NB4 (cell line): Measurements from ENCODE around the gene CNTN4.

Experiments used
- DNase-seq: peaks from one replicate; pipeline ENCODE4 v3.0.0; 2010; ENCODE audit warnings: low read depth
- H3K4me3 ChIP-seq: one replicate; pipeline ENCODE4 v1.5.1; 2011; ENCODE audit warnings: mild to moderate bottlenecking, low read depth, low read length, moderate library complexity
- MYC ChIP-seq: IDR thresholded peaks from 2 replicates; pipeline ENCODE4 v1.6.1; 2011; ENCODE audit warnings: low read depth, low read length
- POLR2A ChIP-seq: IDR thresholded peaks from 2 replicates; pipeline ENCODE4 v1.6.1; 2011; ENCODE audit warnings: mild to moderate bottlenecking; ENCODE audit not compliant: insufficient read length; ENCODE audit errors: extremely low read depth
- TF ChIP-seq, protein P1 (sequence below): IDR thresholded peaks from 2 replicates; pipeline ENCODE4 v1.6.1; 2011; ENCODE audit warnings: low read depth, low read length
- TF ChIP-seq, protein P2 (sequence below): IDR thresholded peaks from one replicate; pipeline ENCODE4 v1.5.1; 2012; ENCODE audit warnings: low read depth, low read length

The CNTN4 gene

DNA sequence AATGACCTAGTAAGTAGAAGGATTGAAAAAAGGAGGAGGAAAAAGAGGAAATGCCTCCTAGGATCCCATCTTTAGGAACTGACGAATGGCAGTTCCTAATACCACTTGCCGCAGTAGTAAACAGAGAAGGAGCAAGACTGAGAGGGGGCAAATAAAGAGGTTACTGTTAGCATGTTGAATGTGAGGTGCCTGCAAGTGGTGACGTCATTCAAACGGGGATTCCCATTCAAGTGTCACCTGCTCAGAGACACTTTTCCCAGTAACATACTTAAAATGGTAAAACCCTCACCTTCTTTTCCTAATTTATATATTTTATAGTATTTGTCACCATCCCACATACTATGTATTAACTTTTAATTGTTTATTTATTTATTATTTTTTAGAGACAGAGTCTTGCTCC, 832.6 kb downstream of the CNTN4 start:
- no peak for DNase-seq
- H3K4me3 ChIP-seq: no peak overlapping the region
- TF ChIP-seq, protein P1, sequence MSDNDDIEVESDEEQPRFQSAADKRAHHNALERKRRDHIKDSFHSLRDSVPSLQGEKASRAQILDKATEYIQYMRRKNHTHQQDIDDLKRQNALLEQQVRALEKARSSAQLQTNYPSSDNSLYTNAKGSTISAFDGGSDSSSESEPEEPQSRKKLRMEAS: no peak
- no peak for TF ChIP-seq POLR2A
- TF ChIP-seq, protein P2, sequence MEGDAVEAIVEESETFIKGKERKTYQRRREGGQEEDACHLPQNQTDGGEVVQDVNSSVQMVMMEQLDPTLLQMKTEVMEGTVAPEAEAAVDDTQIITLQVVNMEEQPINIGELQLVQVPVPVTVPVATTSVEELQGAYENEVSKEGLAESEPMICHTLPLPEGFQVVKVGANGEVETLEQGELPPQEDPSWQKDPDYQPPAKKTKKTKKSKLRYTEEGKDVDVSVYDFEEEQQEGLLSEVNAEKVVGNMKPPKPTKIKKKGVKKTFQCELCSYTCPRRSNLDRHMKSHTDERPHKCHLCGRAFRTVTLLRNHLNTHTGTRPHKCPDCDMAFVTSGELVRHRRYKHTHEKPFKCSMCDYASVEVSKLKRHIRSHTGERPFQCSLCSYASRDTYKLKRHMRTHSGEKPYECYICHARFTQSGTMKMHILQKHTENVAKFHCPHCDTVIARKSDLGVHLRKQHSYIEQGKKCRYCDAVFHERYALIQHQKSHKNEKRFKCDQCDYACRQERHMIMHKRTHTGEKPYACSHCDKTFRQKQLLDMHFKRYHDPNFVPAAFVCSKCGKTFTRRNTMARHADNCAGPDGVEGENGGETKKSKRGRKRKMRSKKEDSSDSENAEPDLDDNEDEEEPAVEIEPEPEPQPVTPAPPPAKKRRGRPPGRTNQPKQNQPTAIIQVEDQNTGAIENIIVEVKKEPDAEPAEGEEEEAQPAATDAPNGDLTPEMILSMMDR: no peak
- no peak for TF ChIP-seq MYC

DNA sequence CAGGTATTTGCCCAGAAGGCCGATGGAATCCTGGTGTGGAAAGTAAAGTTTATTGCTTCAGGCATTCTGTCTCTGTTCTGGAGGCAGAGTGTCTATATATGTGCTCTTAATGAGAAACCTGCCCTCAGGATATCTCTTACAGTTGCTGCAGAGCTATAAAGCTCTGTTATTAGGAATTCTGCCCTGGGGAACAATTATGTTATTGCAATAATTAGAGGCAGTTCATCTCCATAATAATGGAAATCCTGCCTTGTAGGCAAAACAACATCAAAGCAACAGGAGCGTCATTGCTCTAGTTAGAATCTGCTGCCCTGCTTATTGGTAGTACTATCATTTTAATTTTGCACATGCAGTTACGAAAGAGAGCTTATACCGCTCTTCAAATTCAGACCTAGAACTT, 835.9 kb downstream of the CNTN4 start:
- TF ChIP-seq, protein P2: no peak
- TF ChIP-seq, protein P1: no peak
- no peak for TF ChIP-seq MYC
- TF ChIP-seq POLR2A: no peak
- DNase-seq: no peak
- no peak overlapping the region for H3K4me3 ChIP-seq

DNA sequence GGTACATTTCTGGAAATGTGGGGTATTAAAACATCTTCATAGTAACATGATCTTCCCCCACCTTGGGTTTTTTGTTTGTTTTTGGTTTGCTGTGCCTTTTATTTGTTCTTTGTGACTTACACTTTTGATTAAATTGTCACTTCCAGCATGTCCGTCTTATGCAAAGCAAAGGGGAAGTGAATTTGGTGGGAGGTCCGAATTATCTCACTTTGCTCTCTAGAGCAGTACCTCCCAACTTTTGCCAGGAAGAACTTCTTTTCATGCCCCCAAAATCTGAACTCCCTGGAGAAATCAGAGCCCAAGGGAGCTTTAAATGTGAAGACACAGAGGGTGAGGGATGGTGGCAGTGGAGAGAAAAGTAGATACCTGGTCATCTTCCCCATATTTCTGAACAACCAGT, 838.4 kb downstream of the CNTN4 start:
- H3K4me3 ChIP-seq: no peak overlapping the region
- peak; percentile 4 for DNase-seq
- TF ChIP-seq MYC (no peak), POLR2A (no peak)
- TF ChIP-seq, protein P1: no peak
- TF ChIP-seq, protein P2: no peak

DNA sequence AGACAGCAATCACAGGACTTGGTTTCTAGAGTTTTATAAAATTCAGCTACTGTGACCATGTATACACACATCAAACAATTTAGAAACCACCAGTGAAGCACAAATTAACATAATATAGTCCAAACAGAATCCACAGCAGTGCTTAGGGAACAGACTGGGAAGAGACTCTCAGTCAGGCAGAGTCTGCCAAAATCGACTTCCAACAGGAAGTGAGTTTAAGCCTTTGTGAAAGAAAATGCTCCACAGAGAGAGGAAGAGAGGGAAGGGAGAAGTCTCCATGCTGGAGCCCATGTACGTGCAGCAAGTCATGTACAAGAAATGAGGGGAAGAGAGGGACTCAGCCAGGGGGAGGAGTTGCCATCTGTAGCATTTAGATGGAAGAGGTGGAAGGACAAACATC, 838.9 kb downstream of the CNTN4 start:
- DNase-seq: no peak
- H3K4me3 ChIP-seq: no peak overlapping the region
- TF ChIP-seq, protein P1: no peak
- TF ChIP-seq MYC (no peak), POLR2A (no peak)
- TF ChIP-seq, protein P2: no peak

DNA sequence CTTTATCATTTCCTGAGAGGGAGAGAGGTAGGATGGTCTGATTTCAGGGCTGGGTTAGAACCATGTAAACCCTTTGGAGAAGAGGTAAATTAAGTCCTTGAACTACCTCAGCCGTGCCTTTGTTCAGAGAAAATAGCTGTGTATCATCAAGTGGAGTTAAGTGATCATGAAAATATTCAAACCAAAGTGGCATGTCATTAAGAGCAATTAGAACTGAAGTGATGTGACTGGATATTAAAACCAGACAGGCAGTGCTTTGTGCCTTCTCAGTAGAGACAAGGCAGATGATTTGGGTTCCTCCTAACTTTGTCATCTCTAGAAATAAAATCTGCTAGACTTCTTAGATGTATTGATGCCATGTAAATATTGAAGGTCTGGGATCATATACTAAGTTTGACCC, 840.0 kb downstream of the CNTN4 start:
- DNase-seq: no peak
- TF ChIP-seq POLR2A: no peak
- no peak for TF ChIP-seq MYC
- TF ChIP-seq, protein P2: no peak
- TF ChIP-seq, protein P1: no peak
- H3K4me3 ChIP-seq: no peak overlapping the region

DNA sequence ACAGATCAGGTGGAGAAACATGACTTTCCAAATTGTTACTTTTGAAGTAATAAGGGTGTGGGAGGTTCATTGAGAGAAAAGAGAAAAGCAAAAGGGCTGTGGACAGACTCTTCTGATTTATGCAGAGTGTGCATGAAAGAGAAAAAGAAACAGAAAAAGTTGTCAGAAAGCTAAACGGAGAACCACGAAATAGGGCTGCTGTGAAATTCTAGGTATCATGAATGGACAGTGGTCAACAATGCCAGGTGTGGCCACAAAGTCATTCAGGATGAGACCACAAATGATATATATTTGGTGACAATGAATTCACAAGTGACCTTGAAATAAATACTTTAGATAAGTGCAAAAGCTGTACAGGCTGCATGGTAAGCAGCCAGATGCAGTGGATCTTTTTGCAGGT, 841.4 kb downstream of the CNTN4 start:
- no peak overlapping the region for H3K4me3 ChIP-seq
- DNase-seq: no peak
- TF ChIP-seq, protein P2: no peak
- TF ChIP-seq POLR2A: no peak
- TF ChIP-seq, protein P1: no peak
- TF ChIP-seq MYC: no peak
